Body of pancreas (tissue), 4 donors: ENCODE data around the gene CDKAL1. TPM values are rescaled to one million over a fixed set of nuclear protein-coding genes. Genes with fewer than 3 reads are reported as not detected.
A peak's percentile ranks its signal among the peaks of the same experiment; 100 is the strongest.

Experiments
- ATAC-seq: fragments of 150-250 bp; one replicate; pipeline ENCODE4 v1.9.1; 2016
- DNase-seq, 4 donors: peaks; one replicate each; pipeline ENCODE4 v3.0.0-alpha.2; 2019
- H3K27ac ChIP-seq, 4 donors: fragments of 200-600 bp; sonication (generic); 1 replicate in 3 of 4; 2 replicates in 1 of 4; pipeline versions ENCODE4 v1.5.1 to v1.6.1; 2016 to 2019; ENCODE audit warnings: mild to moderate bottlenecking in 1 of 4, mixed read lengths in 1 of 4, moderate library complexity in 1 of 4
- H3K27me3 ChIP-seq, 2 donors: fragments of 200-600 bp; sonication (generic); one replicate each; pipeline ENCODE4 v1.6.0; 2016; ENCODE audit warnings: mild to moderate bottlenecking in 1 of 2
- H3K36me3 ChIP-seq, 2 donors: fragments of 200-600 bp; sonication (generic); replicated peaks in 1 of 2; 2 replicates each; pipeline ENCODE4 v1.5.1; 2016; ENCODE audit warnings: low read depth in 2 of 2; ENCODE audit not compliant: insufficient read depth in 1 of 2
- H3K4me1 ChIP-seq: fragments of 200-600 bp; sonication (generic); one replicate; pipeline ENCODE4 v1.6.0; 2016
- H3K4me3 ChIP-seq, 2 donors: fragments of 200-600 bp; sonication (generic); 1 replicate in 1 of 2; 2 replicates in 1 of 2; pipeline ENCODE4 v1.5.1; 2016 to 2019
- H3K9me3 ChIP-seq, 3 donors: fragments of 200-600 bp; sonication (generic); 1 replicate in 2 of 3; 2 replicates in 1 of 3; pipeline ENCODE4 v1.5.1; 2016
- POLR2A ChIP-seq, 3 donors: fragments of 450-650 bp; IDR thresholded peaks; one replicate each; pipeline ENCODE4 v1.6.1; 2016; ENCODE audit warnings: antibody characterized with exemption in 3 of 3, mild to moderate bottlenecking in 2 of 3
- WGBS, 2 donors: methylation state at CpG; one replicate each; pipeline ENCODE4 v1.1.5; 2017; 5-methylcytosine and 5-hydroxymethylcytosine counted together
- intact Hi-C: fragments of 100-400 bp; cut with DNase I; formaldehyde crosslinking; loops from one replicate; pipeline ENCODE4 v1.15.1; 2023
- total RNA-seq, 2 donors: library from RNA; depleted of rRNA; stranded (reverse); fragments of >200 nt; gene quantifications; one replicate each; pipeline ENCODE4 v1.1.0, GENCODE V29; 2016
- TF ChIP-seq, protein P1 (sequence below), 7 experiments: fragments of 450-650 bp in 4 of 7; fragments of 200-600 bp in 3 of 7; sonication (generic) in 3 of 7; IDR thresholded peaks; one replicate each; pipeline ENCODE4 v1.5.1; 2016 to 2019; ENCODE audit warnings: antibody characterized with exemption in 7 of 7

Gene CDKAL1
- total RNA-seq, 2 donors from 2014 or later, result 16.3 to 18.1 TPM

DNA sequence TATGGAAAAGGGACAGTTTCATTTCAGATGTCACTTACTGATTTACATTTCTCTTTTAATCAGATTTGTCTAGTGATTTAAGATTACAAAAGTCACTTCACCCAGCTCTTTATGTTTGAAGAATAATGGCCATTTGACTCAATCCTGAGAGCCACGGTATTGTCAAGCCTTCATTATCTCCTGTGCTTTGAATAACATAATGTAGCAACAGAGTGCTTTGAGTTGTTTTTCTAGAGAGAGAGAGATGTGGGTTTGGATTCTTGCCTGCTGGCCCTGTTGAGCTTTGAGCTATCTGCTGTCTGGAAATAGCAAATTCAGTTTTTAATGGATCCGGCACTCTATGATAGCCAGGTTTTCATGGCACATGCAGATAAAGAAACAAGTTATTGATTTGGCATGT, 580.9 kb downstream of the CDKAL1 start:
- intact Hi-C loops, result no loop called here
- Histone ChIP-seq H3K27ac (no peak overlapping the region), H3K36me3 (no peaks in the 10 kb centered on the region), H3K4me3 (no peak overlapping the region), H3K9me3 (no peaks in the 10 kb centered on the region), H3K4me1 (peaks cover 11% of the 10 kb centered on the region), H3K27me3 (no peaks in the 10 kb centered on the region)
- no peak for TF ChIP-seq POLR2A (IDR thresholded peaks at IDR 0.05)
- TF ChIP-seq, protein P1, sequence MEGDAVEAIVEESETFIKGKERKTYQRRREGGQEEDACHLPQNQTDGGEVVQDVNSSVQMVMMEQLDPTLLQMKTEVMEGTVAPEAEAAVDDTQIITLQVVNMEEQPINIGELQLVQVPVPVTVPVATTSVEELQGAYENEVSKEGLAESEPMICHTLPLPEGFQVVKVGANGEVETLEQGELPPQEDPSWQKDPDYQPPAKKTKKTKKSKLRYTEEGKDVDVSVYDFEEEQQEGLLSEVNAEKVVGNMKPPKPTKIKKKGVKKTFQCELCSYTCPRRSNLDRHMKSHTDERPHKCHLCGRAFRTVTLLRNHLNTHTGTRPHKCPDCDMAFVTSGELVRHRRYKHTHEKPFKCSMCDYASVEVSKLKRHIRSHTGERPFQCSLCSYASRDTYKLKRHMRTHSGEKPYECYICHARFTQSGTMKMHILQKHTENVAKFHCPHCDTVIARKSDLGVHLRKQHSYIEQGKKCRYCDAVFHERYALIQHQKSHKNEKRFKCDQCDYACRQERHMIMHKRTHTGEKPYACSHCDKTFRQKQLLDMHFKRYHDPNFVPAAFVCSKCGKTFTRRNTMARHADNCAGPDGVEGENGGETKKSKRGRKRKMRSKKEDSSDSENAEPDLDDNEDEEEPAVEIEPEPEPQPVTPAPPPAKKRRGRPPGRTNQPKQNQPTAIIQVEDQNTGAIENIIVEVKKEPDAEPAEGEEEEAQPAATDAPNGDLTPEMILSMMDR (IDR thresholded peaks at IDR 0.05), result no peak
- peak in 2 of 4 donors; percentile 17 for DNase-seq
- WGBS, 2 donors, result 19 to 23% methylated on average over 2 of the region's 2 CpGs
- ATAC-seq, result no peak

DNA sequence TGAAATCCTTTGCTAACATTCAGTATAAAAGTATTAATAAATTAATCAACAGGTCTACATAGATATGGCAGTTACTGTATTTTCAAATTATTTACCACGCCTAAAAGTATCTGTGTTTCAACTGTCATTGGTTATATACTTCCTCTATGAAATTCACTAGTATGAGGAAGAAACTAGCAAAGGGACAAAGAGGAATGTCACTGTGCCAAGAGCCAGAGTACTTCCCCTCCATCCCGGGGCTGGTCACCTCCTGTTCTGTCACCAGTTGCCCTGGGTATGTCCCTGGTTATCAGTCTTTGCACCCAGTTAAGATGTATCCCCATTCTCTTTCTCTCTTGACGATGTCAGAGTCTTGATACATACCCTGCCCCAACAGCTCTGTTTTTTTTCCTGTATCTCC, 582.5 kb downstream of the CDKAL1 start:
- no peak overlapping the region for H3K27ac ChIP-seq
- DNase-seq (no peak), ATAC-seq (no peak)
- 77 to 91% methylated on average over 3 of the region's 3 CpGs for WGBS, 2 donors
- no peak overlapping the region for H3K4me3 ChIP-seq
- intact Hi-C loops, result no loop called here
- no peaks in the 10 kb centered on the region for H3K4me1 ChIP-seq
- H3K27me3 ChIP-seq, result no peaks in the 10 kb centered on the region
- no peaks in the 10 kb centered on the region for H3K9me3 ChIP-seq
- no peak for TF ChIP-seq POLR2A (IDR thresholded peaks at IDR 0.05)
- TF ChIP-seq, protein P1 (IDR thresholded peaks at IDR 0.05), result no peak
- no peaks in the 10 kb centered on the region for H3K36me3 ChIP-seq

DNA sequence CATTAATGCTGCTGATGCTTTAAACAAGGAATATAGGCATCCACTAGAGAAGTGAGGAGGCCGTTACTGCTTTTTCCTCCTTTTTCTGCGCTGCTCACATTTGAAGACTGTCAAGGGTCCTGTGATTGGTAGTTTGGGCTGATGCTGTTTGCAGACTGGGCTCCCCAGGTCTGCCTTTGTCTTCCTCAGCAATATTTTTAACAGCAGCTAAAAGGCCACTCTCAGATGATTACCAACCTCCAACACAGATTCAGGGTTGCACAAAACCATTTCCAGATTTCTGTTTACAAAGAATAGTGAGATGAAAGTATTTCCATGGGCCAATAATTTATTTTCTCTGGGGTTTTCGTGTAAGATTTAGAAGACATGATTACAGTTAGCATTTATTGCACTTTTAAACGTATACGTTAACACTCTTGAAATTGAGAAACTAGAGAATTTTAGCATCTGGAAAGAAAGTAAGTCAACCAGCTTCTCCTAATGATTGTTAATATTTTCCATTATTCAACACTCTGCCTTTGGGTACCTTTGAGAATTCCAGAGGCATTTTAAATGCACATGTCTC, 584.0 kb downstream of the CDKAL1 start:
- Histone ChIP-seq H3K4me1 (no peaks in the 10 kb centered on the region), H3K27me3 (no peaks in the 10 kb centered on the region), H3K9me3 (no peaks in the 10 kb centered on the region), H3K27ac (no peak overlapping the region), H3K4me3 (no peak overlapping the region), H3K36me3 (no peaks in the 10 kb centered on the region)
- WGBS, 2 donors, result 92 to 97% methylated on average over 5 of the region's 5 CpGs
- DNase-seq (no peak), ATAC-seq (no peak)
- intact Hi-C loops, result no loop called here
- no peak for TF ChIP-seq POLR2A (IDR thresholded peaks at IDR 0.05)
- TF ChIP-seq, protein P1 (IDR thresholded peaks at IDR 0.05), result no peak

DNA sequence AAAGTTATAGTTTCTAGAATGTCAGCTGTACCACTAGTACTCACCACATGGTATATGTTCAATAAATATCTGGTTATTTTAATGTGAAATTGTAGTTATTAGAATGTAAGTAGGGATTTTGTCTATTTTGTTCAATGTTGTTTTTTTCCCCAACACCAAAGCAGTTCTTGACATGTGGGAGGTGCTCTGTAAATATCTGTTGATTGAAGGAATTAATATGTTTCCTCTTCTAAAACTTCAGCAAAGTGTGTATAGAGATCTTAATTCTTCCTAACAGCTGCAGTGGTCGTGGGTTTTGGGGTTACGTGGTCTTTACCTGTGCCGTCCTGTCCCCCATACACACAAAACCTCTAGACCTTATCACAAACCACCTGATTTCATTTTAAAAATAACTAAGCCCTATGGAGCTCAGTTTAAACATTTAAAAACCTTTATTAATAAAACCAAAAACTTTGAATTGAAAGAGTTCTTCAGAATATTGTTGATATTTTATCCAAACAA, 587.4 kb downstream of the CDKAL1 start:
- no peaks in the 10 kb centered on the region for H3K4me1 ChIP-seq
- no peak for ATAC-seq
- TF ChIP-seq, protein P1 (IDR thresholded peaks at IDR 0.05), result no peak
- TF ChIP-seq POLR2A (IDR thresholded peaks at IDR 0.05), result no peak
- H3K27me3 ChIP-seq, result no peaks in the 10 kb centered on the region
- no peak overlapping the region for H3K27ac ChIP-seq
- no peak overlapping the region for H3K4me3 ChIP-seq
- DNase-seq, result no peak
- 92 to 93% methylated on average over 3 of the region's 3 CpGs for WGBS, 2 donors
- intact Hi-C loops, result no loop called here
- no peaks in the 10 kb centered on the region for H3K36me3 ChIP-seq
- H3K9me3 ChIP-seq, result no peaks in the 10 kb centered on the region
